ENCODE data around the gene DCN. TPM values are rescaled to one million over a fixed set of nuclear protein-coding genes. Genes with fewer than 3 reads are reported as not detected.

Gene DCN
- polyA plus RNA-seq, 5 donors = 1,637 to 2,288 (median 1,997) TPM

DNA sequence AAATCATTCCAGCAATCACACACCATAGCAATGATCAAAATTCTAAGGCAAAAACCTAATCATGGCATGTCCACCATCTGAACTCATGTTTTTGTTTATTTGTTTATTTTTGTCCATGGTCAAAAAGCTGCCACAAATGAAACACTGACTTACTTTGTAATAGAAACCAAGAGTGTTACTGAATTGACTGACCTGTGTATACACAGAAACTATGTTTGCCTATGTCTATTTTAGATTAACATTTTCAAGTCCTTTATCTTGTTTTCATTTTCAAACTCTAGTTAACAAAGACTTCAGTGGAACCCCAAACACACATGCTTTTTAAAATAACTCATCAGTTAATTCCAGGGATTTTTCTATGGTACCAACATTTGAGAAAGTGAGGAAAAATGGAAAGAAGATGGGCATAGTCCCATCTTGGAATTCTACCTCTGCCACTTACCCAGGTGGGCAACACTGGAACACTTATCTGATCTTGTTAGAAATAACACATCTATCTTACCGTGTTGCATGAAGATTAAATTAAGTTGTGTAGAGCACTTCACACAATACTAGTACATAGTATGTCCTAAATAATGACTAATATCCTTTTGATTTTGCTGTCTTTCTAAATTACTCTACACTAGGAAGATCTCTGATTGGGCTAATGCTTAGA is 77.7 kb downstream of the DCN start:
- DNase-seq = no peak

GRCh38 chr12:91103624-91104023 is 79.0 kb downstream of the DCN start:
- peak; percentile 49 to 53 for DNase-seq

DNA sequence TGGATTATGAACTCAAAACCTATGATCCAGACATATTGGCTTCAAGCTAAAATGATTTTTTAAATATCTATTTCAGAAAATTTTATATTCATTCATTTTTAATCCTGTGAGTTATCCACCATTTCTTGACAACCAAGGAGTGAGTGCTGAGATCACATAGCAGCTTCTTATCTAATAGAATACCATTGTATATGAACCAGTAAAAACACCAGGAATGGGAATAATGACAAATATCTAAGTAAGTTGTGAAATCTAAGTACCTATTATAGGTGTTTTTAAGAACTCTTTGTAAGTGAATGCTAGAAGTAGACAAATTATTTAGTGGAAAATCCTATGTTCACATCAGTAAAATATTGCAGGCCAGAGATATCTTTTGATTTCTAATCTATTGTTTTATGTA is 79.5 kb downstream of the DCN start:
- no peak for DNase-seq

- no peak for DNase-seq
These were observed 81.7 kb downstream of the DCN start for GRCh38 chr12:91100906-91101305.

DNA sequence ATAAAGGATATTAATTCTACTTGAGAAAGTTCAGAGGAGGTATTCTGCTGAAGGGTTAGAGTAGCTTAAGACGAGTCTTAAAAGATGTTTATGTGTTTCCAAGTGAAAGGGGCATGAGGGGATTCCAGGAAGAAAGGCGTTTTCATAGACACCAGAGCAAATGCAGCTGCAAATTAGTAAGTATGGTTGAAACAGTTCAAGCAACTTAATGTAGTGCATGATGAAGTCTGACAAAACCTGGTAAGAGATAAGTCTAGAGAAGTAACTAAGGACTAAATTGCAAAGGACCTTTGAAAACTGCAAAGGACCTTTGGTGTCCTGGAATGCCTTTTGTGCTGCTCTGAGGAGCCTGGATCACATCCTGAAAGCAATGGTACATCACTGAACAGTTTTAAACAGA is 82.8 kb downstream of the DCN start:
- no peak for DNase-seq

GRCh38 chr12:91099341-91099740 is 83.3 kb downstream of the DCN start:
- DNase-seq = no peak

GRCh38 chr12:91098941-91099340 is 83.7 kb downstream of the DCN start:
- no peak for DNase-seq

GRCh38 chr12:91098461-91098860 is 84.2 kb downstream of the DCN start:
- DNase-seq = no peak

DNA sequence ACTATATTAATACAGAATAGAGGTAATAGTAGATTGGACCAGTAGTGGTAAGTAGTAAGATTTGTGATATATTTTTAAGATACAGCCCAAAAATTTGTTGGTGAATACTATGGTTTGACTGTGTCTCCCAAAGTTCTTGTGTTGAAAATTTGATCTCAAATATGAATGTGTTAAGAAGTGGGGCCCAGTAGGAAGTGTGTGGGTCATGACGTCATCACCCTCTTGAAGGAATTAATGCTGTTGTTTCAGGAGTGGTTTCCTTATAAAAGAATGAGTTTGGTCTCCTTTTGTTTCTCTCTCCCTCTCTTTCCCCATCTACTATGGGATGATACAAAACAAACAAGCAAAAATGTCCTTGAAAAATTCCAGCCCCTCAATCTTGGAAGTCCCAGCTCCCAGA is 87.7 kb downstream of the DCN start:
- DNase-seq = no peak

- DNase-seq = no peak
These were observed 88.5 kb downstream of the DCN start for GRCh38 chr12:91094032-91094662.

DNA sequence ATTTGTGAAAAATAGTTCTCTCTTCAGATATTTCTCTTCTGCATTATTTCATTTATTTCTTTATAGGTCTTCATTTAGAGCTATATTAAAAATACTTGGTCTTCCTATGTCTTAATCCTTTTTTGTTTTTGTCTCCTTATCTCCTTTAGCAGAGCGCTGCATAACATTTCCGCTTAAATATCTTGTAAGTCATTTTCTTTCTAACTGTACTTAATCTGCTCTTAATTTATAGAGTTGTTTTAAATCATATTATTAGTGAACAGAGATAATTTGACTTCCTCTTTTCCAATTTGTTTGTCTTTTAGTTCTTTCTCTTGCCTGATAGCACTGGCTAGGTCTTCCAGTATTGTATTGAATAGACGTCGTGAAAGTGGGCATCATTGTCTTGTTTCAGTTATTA is 89.3 kb downstream of the DCN start:
- DNase-seq = no peak

DNA sequence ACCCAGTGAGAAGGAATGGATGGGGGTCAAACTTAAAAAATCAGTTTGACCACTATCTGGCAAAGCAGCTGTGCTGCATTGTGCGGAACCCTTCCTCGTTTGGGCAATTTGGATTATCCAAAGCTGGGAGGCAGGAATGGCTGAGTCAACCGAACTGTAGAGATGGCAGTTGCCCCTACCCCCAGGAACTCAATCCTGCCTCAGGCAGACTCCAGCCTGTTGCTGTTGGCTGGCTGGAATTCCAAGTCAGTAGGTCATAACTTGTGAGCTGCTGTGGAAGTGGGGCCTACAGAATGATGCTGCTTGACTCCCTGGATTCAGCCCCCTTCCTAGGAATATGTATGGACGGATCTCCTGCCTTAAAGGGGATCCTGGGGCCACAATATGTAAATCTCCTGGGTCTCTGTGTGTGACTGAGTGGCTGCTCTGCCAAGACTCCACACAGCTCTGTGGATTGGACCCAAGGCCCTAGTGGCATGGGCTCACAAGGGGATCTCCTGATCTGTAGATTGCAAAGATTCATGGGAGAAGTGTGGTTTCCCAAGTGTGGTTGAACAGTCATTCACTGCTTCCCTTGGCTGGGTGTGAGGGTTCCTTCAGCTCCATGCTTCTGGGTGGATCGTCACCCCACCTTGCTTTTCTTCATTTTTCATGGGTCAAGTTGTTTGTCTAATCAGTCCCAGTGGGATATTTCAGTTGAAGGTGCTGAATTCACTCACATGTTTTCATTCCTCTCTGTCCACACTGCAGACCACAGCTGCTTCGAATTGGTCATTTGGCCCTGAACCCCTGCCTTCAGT is 90.5 kb downstream of the DCN start:
- DNase-seq = no peak

Other genes with a start within 250 kb of the DCN start
- not detected for gene CCER1, start 227.6 kb downstream of the DCN start, polyA plus RNA-seq (ENCODE audit: insufficient read depth in 1 of 5, insufficient read length in 5 of 5, low replicate concordance in 1 of 5)
- under 1 TPM in 2 of 5 donors, not detected in 3; 0.12 to 0.28 TPM for gene EPYC, start 177.8 kb downstream of the DCN start, polyA plus RNA-seq (ENCODE audit: insufficient read depth in 1 of 5, insufficient read length in 5 of 5, low replicate concordance in 1 of 5)
- 1 to 10 TPM in 1 of 5 donors, under 1 TPM in 4; 0.09 to 1.4 (median 0.17) TPM for gene KERA, start 124.8 kb downstream of the DCN start, polyA plus RNA-seq (ENCODE audit: insufficient read depth in 1 of 5, insufficient read length in 5 of 5, low replicate concordance in 1 of 5)
- gene LUM, start 71.3 kb downstream of the DCN start, polyA plus RNA-seq (ENCODE audit: insufficient read depth in 1 of 5, insufficient read length in 5 of 5, low replicate concordance in 1 of 5) = 1,000 to 10,000 TPM in 1 of 5 donors, 100 to 1,000 TPM in 4; 639 to 1,274 (median 945) TPM